Measurements from ENCODE around the gene LHPP.

Gene LHPP

GRCh38 chr10:124473070-124473469 is 11.4 kb downstream of the LHPP start:
- DNase-seq = no peak

- no peak for DNase-seq
Observed at GRCh38 chr10:124474514-124475070, 13.0 kb downstream of the LHPP start.

- no peak for DNase-seq
Observed at GRCh38 chr10:124476043-124476725, 14.6 kb downstream of the LHPP start.

- DNase-seq = no peak
Observed at GRCh38 chr10:124477614-124478363, 16.2 kb downstream of the LHPP start.

DNA sequence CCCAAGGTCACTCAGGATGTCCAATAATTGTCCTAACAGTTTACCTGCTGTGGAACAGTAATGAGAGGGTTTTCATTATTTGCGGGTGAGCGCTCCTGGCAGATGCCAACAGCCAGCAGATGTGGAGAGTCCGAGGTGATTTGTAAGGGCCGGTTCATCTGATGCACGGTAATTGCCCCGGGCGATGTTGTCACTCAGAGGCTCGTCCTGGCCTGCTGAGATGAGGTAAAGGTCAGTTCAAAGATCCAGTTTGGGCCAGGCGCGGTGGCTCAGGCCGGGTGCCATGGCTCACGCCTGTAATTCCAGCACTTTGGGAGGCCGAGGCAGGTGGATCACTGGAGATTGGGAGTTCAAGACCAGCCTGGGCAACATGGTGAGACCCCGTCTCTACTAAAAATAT is 16.9 kb downstream of the LHPP start:
- no peak for DNase-seq

DNA sequence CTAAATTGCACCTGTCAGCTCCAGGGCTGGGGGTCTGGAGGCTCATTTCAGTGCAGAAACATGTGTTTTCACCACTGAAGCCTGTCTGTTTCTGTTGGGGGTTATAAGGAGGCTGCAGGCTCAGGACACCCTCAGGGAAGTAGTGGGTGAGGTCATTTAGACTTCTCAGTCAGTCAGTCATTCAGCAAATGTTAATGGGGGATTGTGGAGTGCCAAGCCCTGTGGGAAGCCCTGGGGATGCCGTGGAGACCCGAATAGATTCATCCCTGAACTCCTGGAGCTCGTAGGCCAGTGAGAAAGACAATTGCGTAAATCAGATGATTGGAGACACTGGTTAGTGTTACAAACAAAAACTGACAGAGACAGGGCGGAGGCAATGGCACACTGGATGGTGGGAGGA is 19.2 kb downstream of the LHPP start:
- DNase-seq = no peak

- no peak for DNase-seq
Observed at GRCh38 chr10:124481717-124482116, 20.1 kb downstream of the LHPP start.

DNA sequence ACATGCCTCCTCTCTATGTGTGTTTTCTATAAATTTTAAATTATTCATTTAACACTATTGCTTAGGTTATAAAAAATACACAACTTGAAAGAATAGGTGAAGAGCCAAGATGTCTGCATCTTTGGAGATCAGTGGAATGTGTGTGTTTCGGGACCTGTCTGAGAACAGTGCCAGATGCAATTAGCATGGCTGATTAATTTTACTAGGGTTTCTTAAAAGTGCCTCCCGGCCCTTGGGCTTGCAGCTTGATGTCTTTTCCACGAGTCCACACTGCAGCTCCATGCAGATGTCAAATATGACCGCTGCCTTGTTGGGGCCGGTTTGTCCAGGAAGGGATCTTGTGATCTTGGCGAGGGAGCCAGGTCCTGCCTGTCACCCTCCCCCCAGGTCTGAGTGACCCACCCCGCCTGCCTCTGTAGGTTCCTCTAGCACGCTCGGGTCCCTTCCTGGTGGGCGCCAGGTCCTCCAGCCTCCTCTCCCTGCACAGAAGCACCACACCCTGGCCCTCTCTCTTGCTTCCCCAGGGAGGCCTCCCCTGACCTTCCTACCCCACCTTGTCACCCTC is 20.7 kb downstream of the LHPP start:
- no peak for DNase-seq

- no peak for DNase-seq
Observed at GRCh38 chr10:124482876-124483275, 21.3 kb downstream of the LHPP start.

GRCh38 chr10:124484031-124484430 is 22.4 kb downstream of the LHPP start:
- DNase-seq = no peak

DNA sequence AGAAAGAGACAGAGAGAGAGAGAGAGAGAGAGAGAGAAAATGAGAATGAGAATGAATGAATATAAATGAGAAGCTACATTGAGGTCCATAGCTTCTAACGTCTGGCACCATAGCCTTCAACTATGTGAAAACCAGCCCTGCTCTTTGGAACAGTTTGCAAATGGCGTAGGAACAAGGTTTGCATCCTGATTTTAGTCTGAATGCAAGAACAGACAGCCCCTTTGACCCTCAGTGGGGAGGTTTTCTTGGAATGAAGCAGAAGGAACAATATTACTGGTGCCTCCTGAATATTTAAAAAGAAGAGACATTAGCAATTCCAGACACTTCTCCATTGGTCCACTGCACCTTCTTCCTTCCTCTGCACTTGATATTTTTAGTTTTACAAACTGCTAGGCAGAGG is 23.0 kb downstream of the LHPP start:
- DNase-seq = no peak

DNA sequence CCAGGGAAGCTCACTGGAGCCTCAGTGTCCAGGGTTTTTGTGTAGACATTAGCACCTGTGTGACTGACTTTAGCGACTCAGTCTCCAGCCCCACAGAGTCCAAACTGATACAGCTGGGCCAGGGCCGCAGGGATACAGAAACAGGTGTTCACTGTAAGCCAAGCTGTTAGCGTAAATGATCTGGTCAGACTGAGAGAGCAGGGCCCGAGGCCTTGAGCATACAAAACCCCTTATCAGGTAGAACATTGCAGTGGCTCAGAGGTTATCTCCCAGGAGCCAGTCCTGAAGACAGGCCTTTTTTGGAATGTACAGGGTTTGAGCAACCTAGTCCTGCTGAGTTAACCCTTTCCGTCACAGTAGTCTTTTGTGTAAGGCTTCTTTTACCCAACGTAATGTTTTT is 25.0 kb downstream of the LHPP start:
- no peak for DNase-seq

DNA sequence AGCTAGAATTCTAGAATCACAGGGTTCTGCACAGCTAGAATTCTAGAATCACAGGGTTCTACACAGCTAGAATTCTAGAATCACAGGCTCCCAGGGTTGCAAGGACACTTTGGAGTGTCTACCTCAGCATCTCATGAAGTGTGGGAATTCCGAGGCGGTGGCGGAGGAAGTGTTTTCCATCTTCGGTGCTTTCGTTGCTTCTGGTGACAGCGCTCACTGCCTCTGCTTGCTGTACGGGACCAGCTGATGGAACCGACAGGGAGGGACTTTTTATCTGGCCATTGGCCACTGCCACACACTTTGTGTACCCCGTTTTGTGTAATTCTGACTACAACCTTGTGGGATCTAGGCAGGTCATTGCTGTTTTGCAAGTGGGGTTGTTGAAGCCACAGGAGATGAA is 29.5 kb downstream of the LHPP start:
- DNase-seq = no peak

DNA sequence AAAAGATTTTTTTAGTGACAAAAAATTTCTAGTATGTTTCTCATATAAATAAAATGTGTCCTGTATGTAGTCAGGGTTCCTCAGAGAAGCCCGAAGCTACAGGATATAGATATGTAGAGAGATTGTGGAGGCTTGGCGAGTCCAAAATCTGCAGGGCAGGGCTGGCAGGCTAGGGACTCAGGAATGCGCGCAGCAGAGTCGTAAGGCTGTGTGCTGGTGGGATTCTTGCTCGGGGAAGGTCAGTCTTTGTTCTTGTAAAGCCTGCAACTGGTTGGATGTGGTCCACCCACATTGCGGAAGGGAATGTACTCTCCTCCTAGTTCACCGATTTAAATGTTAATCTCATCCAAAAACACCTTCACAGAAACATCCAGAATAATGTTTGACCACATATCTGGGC is 30.6 kb downstream of the LHPP start:
- no peak for DNase-seq

DNA sequence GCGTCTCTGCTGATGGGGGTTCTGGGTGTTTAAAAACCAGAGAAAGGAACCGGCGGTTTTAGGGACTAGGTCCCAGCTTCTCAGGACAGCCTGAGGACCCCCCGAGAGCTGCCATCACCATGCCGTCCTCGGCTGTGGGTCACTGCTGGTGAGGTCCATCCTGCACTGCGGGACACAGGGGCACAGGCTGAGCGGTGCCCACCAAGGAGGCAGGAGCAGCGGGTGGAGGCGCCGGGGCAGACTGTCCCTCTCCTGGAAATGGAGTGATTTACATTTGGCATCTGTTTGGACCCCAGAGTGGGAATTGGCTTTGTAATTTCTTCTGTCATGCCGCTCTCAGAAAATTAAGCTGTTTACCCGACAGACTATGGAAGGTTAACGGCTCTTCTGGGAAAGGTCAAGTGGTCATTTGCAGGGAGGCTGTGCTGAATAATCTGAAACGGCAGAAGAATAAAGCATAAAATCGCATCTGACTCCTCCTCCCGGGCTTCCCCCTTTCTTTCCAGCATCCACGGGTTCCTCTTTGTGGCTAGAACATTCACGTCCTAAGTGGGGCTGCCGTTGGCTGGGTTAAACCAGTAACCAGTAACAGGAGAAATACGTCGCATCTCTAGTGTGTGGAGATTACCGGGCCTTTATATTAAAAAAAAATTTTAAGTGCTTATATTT is 31.7 kb downstream of the LHPP start:
- DNase-seq = no peak

GRCh38 chr10:124494046-124494807 is 32.6 kb downstream of the LHPP start:
- no peak for DNase-seq

GRCh38 chr10:124495162-124495561 is 33.5 kb downstream of the LHPP start:
- DNase-seq = no peak

GRCh38 chr10:124495725-124496124 is 34.1 kb downstream of the LHPP start:
- DNase-seq = no peak

GRCh38 chr10:124496150-124496549 is 34.5 kb downstream of the LHPP start:
- DNase-seq = no peak

DNA sequence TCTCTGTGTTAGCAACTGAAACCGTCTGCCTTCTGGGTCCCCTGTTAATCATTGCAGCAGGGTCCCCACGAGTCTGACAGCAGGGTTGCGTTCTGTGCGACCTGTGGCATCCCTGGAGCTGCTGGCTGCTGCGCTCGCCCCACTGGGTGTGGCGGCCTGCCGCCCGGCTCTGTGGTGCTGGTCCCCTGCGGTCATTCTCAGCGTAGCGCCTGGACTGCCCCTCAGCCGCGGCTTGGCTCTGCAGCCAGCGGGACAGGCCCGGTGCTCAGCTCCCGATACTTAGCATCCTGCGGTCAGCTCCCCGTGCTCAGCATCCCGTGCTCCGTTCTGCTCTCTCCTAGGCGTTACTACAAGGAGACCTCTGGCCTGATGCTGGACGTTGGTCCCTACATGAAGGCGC is 35.0 kb downstream of the LHPP start:
- no peak for DNase-seq

- no peak for DNase-seq
Observed at GRCh38 chr10:124497196-124497881, 35.7 kb downstream of the LHPP start.

DNA sequence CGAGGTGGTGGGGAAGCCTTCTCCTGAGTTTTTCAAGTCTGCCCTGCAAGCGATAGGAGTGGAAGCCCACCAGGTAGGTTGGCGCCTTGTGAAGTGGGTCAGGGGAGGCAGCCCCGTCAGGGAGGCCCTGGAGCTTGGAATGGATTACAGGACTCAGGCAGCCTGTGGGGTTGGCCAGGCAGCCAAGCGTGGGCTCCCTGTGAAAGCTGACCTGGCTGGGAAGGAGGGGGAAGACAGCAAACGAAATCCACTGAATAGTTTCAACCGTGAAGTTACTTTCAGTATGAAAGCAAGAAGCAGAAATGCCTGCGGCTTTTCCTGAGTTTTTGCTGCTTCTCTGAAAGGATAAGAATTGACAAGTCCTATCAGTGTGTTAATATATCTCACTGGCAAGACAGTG is 36.4 kb downstream of the LHPP start:
- no peak for DNase-seq

Data from cerebellar nuclear complex (tissue), 1 donor.